MG63 (cell line): ENCODE results near the gene TPPP2. TPM values are rescaled to one million over a fixed set of nuclear protein-coding genes. Genes with fewer than 3 reads are reported as not detected.
"Not testable (repeated sequence)": the region's sequence is repeated elsewhere in the genome, so short reads cannot be mapped to it uniquely, and the experiment has no call there.

ENCODE experiments used
- DNase-seq: peaks from one replicate; pipeline ENCODE4 v3.0.0-alpha.2; 2020
- H3K27me3 ChIP-seq: fragments of 250-450 bp; sonication (Bioruptor Pico); 2 replicates; pipeline ENCODE4 v1.5.1; 2020; ENCODE audit warnings: mild to moderate bottlenecking, moderate library complexity
- H3K36me3 ChIP-seq: fragments of 250-450 bp; sonication (Bioruptor Pico); 2 replicates; pipeline ENCODE4 v1.5.1; 2020; ENCODE audit warnings: mild to moderate bottlenecking, moderate library complexity
- H3K4me3 ChIP-seq: fragments of 250-450 bp; sonication (Bioruptor Pico); 2 replicates; pipeline ENCODE4 v1.5.1; 2020; ENCODE audit warnings: mild to moderate bottlenecking, moderate library complexity
- H3K9me3 ChIP-seq: fragments of 250-450 bp; sonication (Bioruptor Pico); 2 replicates; pipeline ENCODE4 v1.5.1; 2020; ENCODE audit warnings: mild to moderate bottlenecking, moderate library complexity
- total RNA-seq: library from RNA; depleted of rRNA; stranded (reverse); fragments of >200 nt; shearing (Covaris generic); gene quantifications from 2 replicates; pipeline ENCODE4 v1.2.3, GENCODE V29; 2014; ENCODE audit warnings: low replicate concordance

The TPPP2 gene
- total RNA-seq, 1 experiment from 2014 or later, result not detected

GRCh38 chr14:21026274-21026987, 3.6 kb upstream of the TPPP2 start:
- Histone ChIP-seq H3K9me3 (no peaks in the 10 kb centered on the region), H3K4me3 (no peak overlapping the region), H3K27me3 (no peaks in the 10 kb centered on the region), H3K36me3 (no peaks in the 10 kb centered on the region)
- DNase-seq, result no peak

GRCh38 chr14:21026988-21027315, 3.1 kb upstream of the TPPP2 start:
- Histone ChIP-seq H3K4me3 (no peak overlapping the region), H3K36me3 (no peaks in the 10 kb centered on the region), H3K27me3 (no peaks in the 10 kb centered on the region), H3K9me3 (no peaks in the 10 kb centered on the region)
- no peak for DNase-seq

DNA sequence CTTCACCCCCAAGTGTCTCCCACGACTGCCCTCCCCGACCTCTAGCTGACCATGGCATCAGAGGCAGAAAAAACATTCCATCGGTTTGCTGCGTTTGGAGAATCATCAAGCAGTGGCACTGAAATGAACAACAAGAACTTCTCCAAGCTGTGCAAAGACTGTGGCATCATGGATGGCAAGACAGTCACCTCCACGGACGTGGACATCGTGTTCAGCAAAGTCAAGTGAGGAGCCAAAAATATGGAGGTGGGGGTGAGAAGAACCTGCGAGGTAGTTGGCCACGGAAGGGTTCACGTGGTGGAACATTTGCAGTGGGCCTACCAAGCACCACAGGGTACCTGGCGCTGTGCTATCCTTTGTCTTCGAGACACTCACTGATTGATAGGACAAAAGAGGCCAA, 514 bp downstream of the TPPP2 start:
- no peaks in the 10 kb centered on the region for H3K9me3 ChIP-seq
- H3K36me3 ChIP-seq, result no peaks in the 10 kb centered on the region
- DNase-seq, result no peak
- H3K27me3 ChIP-seq, result no peaks in the 10 kb centered on the region
- H3K4me3 ChIP-seq, result no peak overlapping the region

DNA sequence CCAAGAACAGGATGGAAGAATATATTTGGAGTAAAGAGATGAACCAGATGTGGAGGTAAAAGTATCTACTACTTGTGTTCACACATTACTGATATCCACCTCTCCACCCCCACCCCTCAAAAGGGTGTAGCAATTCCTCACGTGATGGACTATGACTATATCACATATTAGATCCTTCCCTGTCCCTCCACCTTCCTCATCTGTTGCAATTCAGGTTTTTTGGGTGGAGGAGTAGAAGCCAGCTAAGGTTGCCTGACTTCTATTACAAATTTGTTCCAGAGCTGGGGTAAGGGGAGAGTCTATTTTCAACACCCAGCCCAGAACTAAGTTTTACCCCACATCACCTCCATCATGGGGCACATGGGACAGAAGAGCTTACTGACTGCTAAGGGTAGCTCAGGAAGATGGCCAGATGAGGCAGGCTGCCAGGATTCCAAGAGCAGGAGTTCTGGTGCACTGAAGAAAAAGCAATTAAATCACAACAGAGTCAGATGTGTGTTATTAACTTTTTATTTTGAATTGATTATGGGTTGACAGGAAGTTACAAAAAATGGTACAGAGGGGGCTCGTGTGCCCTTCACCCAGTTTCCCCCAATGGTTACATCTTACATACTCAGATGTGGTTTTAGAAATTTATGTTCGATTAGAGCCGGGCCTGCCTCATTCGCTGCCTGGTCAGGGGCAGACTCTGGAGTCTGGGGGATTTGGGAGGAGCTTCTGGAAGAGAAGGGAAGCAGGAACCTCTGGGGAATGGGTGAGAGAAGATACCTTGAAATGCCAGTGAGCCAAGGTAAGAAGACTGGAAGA, 2.5 kb downstream of the TPPP2 start:
- no peak for DNase-seq
- no peaks in the 10 kb centered on the region for H3K36me3 ChIP-seq
- H3K4me3 ChIP-seq, result no peak overlapping the region
- H3K9me3 ChIP-seq, result no peaks in the 10 kb centered on the region
- H3K27me3 ChIP-seq, result no peaks in the 10 kb centered on the region

GRCh38 chr14:21033133-21033698, 3.2 kb downstream of the TPPP2 start:
- no peak for DNase-seq
- Histone ChIP-seq H3K36me3 (no peaks in the 10 kb centered on the region), H3K9me3 (no peaks in the 10 kb centered on the region)

DNA sequence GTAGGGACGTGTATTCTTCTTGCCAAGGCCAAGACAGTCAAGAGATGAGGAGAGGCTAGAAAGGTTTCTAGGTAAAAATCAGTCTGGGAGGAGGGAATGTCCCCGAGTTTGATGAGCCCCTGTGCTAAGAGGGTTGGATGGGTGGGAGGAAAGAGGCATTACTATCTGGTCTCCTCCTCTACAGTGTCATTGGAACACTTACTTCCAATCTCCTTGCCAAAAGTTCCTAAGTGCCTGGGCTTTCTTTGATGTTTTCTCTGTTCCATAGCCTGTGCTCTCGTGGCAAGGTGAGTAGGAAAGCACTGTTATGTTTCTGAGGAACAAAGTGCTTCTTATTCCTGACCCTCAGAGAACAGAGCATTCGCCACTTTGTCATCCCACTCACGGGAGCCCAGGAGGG, 4.7 kb downstream of the TPPP2 start, which contains the start of gene RNASE13:
Gene RNASE13, minus strand, starts transcription at position 101 of the 400 bp plus-strand sequence. CDS start 519 bp downstream, outside the sequence.
- DNase-seq, result no peak
- Histone ChIP-seq H3K4me3 (no peak within 1 kb of the TSS), H3K36me3 (no peaks in the 10 kb centered on the region), H3K27me3 (no peaks in the 10 kb centered on the region), H3K9me3 (no peaks in the 10 kb centered on the region)

More at GRCh38 chr14:21033133-21033698, 3.2 kb downstream of the TPPP2 start:
- H3K4me3 ChIP-seq, result no peak overlapping the region
- no peaks in the 10 kb centered on the region for H3K27me3 ChIP-seq

- H3K36me3 ChIP-seq, result no peaks in the 10 kb centered on the region
- DNase-seq, result no peak
- no peak overlapping the region for H3K4me3 ChIP-seq
Observed at GRCh38 chr14:21036751-21037150, 6.7 kb downstream of the TPPP2 start.

GRCh38 chr14:21037156-21037555, 7.1 kb downstream of the TPPP2 start:
- Histone ChIP-seq H3K36me3 (no peaks in the 10 kb centered on the region), H3K27me3 (no peaks in the 10 kb centered on the region), H3K4me3 (no peak overlapping the region), H3K9me3 (no peaks in the 10 kb centered on the region)
- no peak for DNase-seq

More at GRCh38 chr14:21036751-21037150, 6.7 kb downstream of the TPPP2 start:
- Histone ChIP-seq H3K9me3 (no peaks in the 10 kb centered on the region), H3K27me3 (no peaks in the 10 kb centered on the region)

- no peak overlapping the region for H3K4me3 ChIP-seq
- DNase-seq, result peak; percentile 64
- no peaks in the 10 kb centered on the region for H3K27me3 ChIP-seq
- H3K36me3 ChIP-seq, result no peaks in the 10 kb centered on the region
- no peaks in the 10 kb centered on the region for H3K9me3 ChIP-seq
Observed at GRCh38 chr14:21038441-21039422, 8.7 kb downstream of the TPPP2 start.

DNA sequence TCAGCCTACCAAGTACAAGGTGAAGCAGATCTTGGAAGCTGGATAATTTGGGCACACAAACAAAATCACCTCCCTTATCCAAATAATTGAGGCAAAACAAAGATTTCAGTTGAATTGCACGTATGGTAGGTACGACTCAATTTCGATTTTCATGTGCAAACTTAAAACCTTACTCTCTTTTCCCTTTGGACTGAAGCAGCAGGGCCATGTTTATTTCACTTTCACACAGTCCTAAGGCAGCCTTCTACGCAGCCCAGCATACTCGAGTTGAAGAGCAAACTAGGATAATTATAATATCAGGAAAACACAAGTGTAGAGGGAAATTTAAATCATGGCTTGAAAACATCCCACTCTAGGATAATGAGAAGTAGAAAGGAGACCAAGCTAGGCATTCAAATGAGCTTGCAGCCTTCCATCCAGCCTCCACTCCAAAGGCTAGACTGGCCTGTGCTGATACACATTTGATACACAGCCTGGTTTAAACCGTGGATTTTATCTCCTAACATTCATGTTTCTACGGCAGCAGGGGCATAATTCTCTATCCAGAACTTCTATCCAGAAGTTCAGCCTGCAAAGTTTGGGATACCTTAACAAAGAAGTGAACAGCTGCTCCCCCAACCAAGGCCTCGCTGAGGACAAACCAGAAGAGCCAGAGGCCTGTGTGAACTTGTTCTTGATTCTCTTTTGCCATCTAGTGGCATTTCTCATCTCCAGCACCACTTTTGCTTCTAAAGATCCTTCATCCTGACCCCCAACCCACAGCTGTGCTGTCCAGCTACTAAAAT, 9.8 kb downstream of the TPPP2 start:
- Histone ChIP-seq H3K4me3 (no peak overlapping the region), H3K9me3 (no peaks in the 10 kb centered on the region), H3K36me3 (no peaks in the 10 kb centered on the region), H3K27me3 (no peaks in the 10 kb centered on the region)
- DNase-seq, result no peak

GRCh38 chr14:21040370-21040925, 10.4 kb downstream of the TPPP2 start:
- no peak for DNase-seq
- Histone ChIP-seq H3K27me3 (no peaks in the 10 kb centered on the region), H3K4me3 (no peak overlapping the region), H3K36me3 (no peaks in the 10 kb centered on the region), H3K9me3 (no peaks in the 10 kb centered on the region)

DNA sequence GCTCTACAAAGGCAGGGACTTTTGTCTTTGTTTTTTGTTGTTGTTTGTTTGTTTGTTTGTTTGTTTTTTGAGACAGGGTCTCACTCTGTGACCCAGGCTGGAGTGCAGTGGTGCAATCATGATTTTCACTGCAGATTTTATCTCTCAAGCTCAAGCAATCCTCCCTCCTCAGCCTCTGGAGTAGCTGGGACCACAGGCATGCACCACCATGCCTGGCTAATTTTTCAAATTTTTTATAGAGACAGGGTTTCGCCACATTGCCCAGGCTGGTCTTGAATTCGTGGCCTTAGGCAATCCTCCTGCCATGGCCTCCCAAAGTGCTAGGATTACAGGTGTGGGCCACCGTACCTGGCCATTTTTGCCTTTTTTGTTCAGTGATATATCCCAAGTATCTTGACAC, 10.9 kb downstream of the TPPP2 start:
- not testable (repeated sequence) for H3K27me3 ChIP-seq, DNase-seq, H3K4me3 ChIP-seq, H3K36me3 ChIP-seq, H3K9me3 ChIP-seq

DNA sequence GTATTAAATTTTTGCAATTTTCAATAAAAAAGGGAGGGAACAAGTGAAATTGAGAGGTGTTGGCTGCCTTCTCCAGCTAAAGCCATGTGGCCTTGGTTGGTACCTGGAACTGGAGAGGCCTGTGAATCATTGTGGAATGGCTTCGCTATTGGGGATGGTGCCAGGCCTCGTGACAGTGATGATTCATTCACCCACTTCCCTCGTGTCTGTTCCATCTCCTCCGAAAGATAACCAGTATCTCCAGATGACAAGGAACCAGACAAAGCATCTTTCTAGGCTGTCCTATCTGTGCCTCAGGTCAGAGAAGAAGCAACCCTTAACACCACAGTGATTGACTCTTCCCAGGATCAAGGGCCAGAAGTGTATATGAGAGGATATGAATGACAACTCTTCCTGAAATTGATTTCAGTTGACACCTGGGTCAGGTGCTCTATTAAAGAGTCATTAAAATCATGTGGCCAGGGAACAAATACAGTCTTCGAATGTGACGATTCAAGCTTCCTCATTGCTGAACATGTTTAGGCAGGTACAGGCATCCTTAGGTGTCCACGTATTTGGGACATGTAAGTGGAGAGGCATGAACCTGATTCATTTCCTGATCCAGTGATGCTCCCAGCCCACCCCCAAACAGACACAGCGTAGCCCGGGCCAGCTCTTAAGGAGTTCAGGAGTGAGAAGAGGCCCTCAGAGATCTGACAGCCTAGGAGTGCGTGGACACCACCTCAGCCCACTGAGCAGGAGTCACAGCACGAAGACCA, 11.8 kb downstream of the TPPP2 start, which contains the start of gene RNASE7:
Gene RNASE7, plus strand, starts transcription at position 687 of the 758 bp plus-strand sequence. CDS start 631 bp downstream, outside the sequence.
- Histone ChIP-seq H3K36me3 (no peaks in the 10 kb centered on the region), H3K27me3 (no peaks in the 10 kb centered on the region), H3K9me3 (no peaks in the 10 kb centered on the region), H3K4me3 (no peak within 1 kb of the TSS)
- DNase-seq, result no peak

GRCh38 chr14:21042918-21043317, 12.9 kb downstream of the TPPP2 start:
- Histone ChIP-seq H3K27me3 (no peaks in the 10 kb centered on the region), H3K36me3 (no peaks in the 10 kb centered on the region), H3K9me3 (no peaks in the 10 kb centered on the region), H3K4me3 (no peak overlapping the region)
- no peak for DNase-seq
